Measurements from ENCODE around the gene PAPSS2.
"Not testable (repeated sequence)": the region's sequence is repeated elsewhere in the genome, so short reads cannot be mapped to it uniquely, and the experiment has no call there.

PAPSS2 gene

GRCh38 chr10:87659571-87660483 lies at the start of gene PAPSS2:
PAPSS2 (plus strand) TSS chr10:87659878; CDS start chr10:87659982, 104 bp downstream.
- no peak for DNase-seq (ENCODE audit: extremely low read depth in 1 of 2, low read depth in 1 of 2)

- not testable (repeated sequence) for DNase-seq (ENCODE audit: extremely low read depth in 1 of 2, low read depth in 1 of 2)
Observed at GRCh38 chr10:87611341-87611740, 48.3 kb upstream of the PAPSS2 start.

GRCh38 chr10:87612115-87612514 lies 47.6 kb upstream of the PAPSS2 start:
- no peak for DNase-seq (ENCODE audit: extremely low read depth in 1 of 2, low read depth in 1 of 2)

GRCh38 chr10:87613751-87614150 lies 45.9 kb upstream of the PAPSS2 start:
- no peak for DNase-seq (ENCODE audit: extremely low read depth in 1 of 2, low read depth in 1 of 2)

GRCh38 chr10:87615856-87616255 lies 43.8 kb upstream of the PAPSS2 start:
- no peak for DNase-seq (ENCODE audit: extremely low read depth in 1 of 2, low read depth in 1 of 2)

- DNase-seq (ENCODE audit: extremely low read depth in 1 of 2, low read depth in 1 of 2) = no peak
Observed at GRCh38 chr10:87617503-87617902, 42.2 kb upstream of the PAPSS2 start.

GRCh38 chr10:87618566-87619423 lies 40.9 kb upstream of the PAPSS2 start:
- DNase-seq (ENCODE audit: extremely low read depth in 1 of 2, low read depth in 1 of 2) = no peak

- DNase-seq (ENCODE audit: extremely low read depth in 1 of 2, low read depth in 1 of 2) = no peak
Observed at GRCh38 chr10:87619705-87620104, 40.0 kb upstream of the PAPSS2 start.

GRCh38 chr10:87621440-87621839 lies 38.2 kb upstream of the PAPSS2 start:
- DNase-seq (ENCODE audit: extremely low read depth in 1 of 2, low read depth in 1 of 2) = not testable (repeated sequence)

GRCh38 chr10:87622314-87623004 lies 37.2 kb upstream of the PAPSS2 start:
- DNase-seq (ENCODE audit: extremely low read depth in 1 of 2, low read depth in 1 of 2) = no peak

GRCh38 chr10:87623191-87623590 lies 36.5 kb upstream of the PAPSS2 start:
- no peak for DNase-seq (ENCODE audit: extremely low read depth in 1 of 2, low read depth in 1 of 2)

- DNase-seq (ENCODE audit: extremely low read depth in 1 of 2, low read depth in 1 of 2) = no peak
Observed at GRCh38 chr10:87625661-87626060, 34.0 kb upstream of the PAPSS2 start.

- DNase-seq (ENCODE audit: extremely low read depth in 1 of 2, low read depth in 1 of 2) = no peak
Observed at GRCh38 chr10:87626422-87626892, 33.2 kb upstream of the PAPSS2 start.

GRCh38 chr10:87630171-87630570 lies 29.5 kb upstream of the PAPSS2 start:
- no peak for DNase-seq (ENCODE audit: extremely low read depth in 1 of 2, low read depth in 1 of 2)

- DNase-seq (ENCODE audit: extremely low read depth in 1 of 2, low read depth in 1 of 2) = no peak
Observed at GRCh38 chr10:87632454-87632853, 27.2 kb upstream of the PAPSS2 start.

- DNase-seq (ENCODE audit: extremely low read depth in 1 of 2, low read depth in 1 of 2) = no peak
Observed at GRCh38 chr10:87634311-87634710, 25.4 kb upstream of the PAPSS2 start.

- no peak for DNase-seq (ENCODE audit: extremely low read depth in 1 of 2, low read depth in 1 of 2)
Observed at GRCh38 chr10:87635498-87636312, 24.0 kb upstream of the PAPSS2 start.

GRCh38 chr10:87636313-87636915 lies 23.3 kb upstream of the PAPSS2 start:
- DNase-seq (ENCODE audit: extremely low read depth in 1 of 2, low read depth in 1 of 2) = no peak

- no peak for DNase-seq (ENCODE audit: extremely low read depth in 1 of 2, low read depth in 1 of 2)
Observed at GRCh38 chr10:87639493-87639892, 20.2 kb upstream of the PAPSS2 start.

- no peak for DNase-seq (ENCODE audit: extremely low read depth in 1 of 2, low read depth in 1 of 2)
Observed at GRCh38 chr10:87640043-87640442, 19.6 kb upstream of the PAPSS2 start.

Data from activated CD8-positive, alpha-beta memory T cell treated with anti-CD3 and anti-CD28 coated beads for 1 hour (primary cell).